Lower leg skin (tissue), 4 donors: ENCODE results near the gene MPV17L. TPM values are rescaled to one million over a fixed set of nuclear protein-coding genes. Genes with fewer than 3 reads are reported as not detected.
"Not testable (repeated sequence)": the region's sequence is repeated elsewhere in the genome, so short reads cannot be mapped to it uniquely, and the experiment has no call there.

ENCODE experiments used
- DNase-seq, 2 donors: peaks; one replicate each; pipeline ENCODE4 v3.0.0-alpha.2; 2019; ENCODE audit warnings: low spot score in 2 of 2
- H3K4me3 ChIP-seq: fragments of 200-600 bp; sonication (generic); 2 replicates; pipeline ENCODE4 v1.5.1; 2017; ENCODE audit warnings: mild to moderate bottlenecking, low read depth; ENCODE audit not compliant: poor library complexity, severe bottlenecking
- CTCF ChIP-seq, 3 donors: fragments of 450-650 bp; IDR thresholded peaks; one replicate each; pipeline ENCODE4 v1.5.1; 2016; ENCODE audit warnings: antibody characterized with exemption in 3 of 3, mild to moderate bottlenecking in 3 of 3, moderate library complexity in 2 of 3
- POLR2A ChIP-seq, 2 donors: fragments of 450-650 bp; IDR thresholded peaks; one replicate each; pipeline ENCODE4 v1.6.1; 2016 to 2017; ENCODE audit warnings: antibody characterized with exemption in 2 of 2, mild to moderate bottlenecking in 1 of 2, moderate library complexity in 1 of 2
- WGBS, 2 donors: methylation state at CpG; one replicate each; pipeline ENCODE4 v1.1.5; 2018; 5-methylcytosine and 5-hydroxymethylcytosine counted together
- intact Hi-C: fragments of 100-400 bp; cut with DNase I; formaldehyde crosslinking; loops from one replicate; pipeline ENCODE4 v1.15.0; 2023; ENCODE audit warnings: low total_unique reads
- total RNA-seq, 4 donors: library from RNA; depleted of rRNA; stranded (reverse); fragments of >200 nt; gene quantifications; one replicate each; pipeline ENCODE4 v1.1.0, GENCODE V29; 2016

MPV17L gene
- total RNA-seq, 4 donors from 2014 or later: 1.9 to 15.4 (median 9.2) TPM

GRCh38 chr16:15425861-15426260, 30.3 kb downstream of the MPV17L start:
- DNase-seq: no peak
- TF ChIP-seq POLR2A (IDR thresholded peaks at IDR 0.05) (no peak), CTCF (IDR thresholded peaks at IDR 0.05) (no peak)
- WGBS, 2 donors: 86 to 88% methylated on average over 6 of the region's 6 CpGs
- H3K4me3 ChIP-seq: no peak overlapping the region
- intact Hi-C loops: no loop called here

- 70 to 81% methylated on average over 6 of the region's 6 CpGs for WGBS, 2 donors
- no peak overlapping the region for H3K4me3 ChIP-seq
- TF ChIP-seq CTCF (IDR thresholded peaks at IDR 0.05) (no peak), POLR2A (IDR thresholded peaks at IDR 0.05) (no peak)
- intact Hi-C loops: no loop called here
- DNase-seq: no peak
Observed at GRCh38 chr16:15426796-15427195, 31.2 kb downstream of the MPV17L start.

GRCh38 chr16:15427648-15428239, 32.2 kb downstream of the MPV17L start:
- peak; percentile 49 to 90 for DNase-seq
- intact Hi-C loops: no loop called here
- no peak overlapping the region for H3K4me3 ChIP-seq
- WGBS, 2 donors: 5 to 15% methylated on average over 8 of the region's 8 CpGs
- TF ChIP-seq POLR2A (IDR thresholded peaks at IDR 0.05): no peak
- peak in 1 of 3 donors; percentile 6 for TF ChIP-seq CTCF (IDR thresholded peaks at IDR 0.05)

GRCh38 chr16:15430884-15431283, 35.3 kb downstream of the MPV17L start:
- intact Hi-C loops, DNase-seq, H3K4me3 ChIP-seq: not testable (repeated sequence)
- 79% methylated on average over 11 of the region's 11 CpGs for WGBS, 2 donors

- no peak overlapping the region for H3K4me3 ChIP-seq
- TF ChIP-seq POLR2A (IDR thresholded peaks at IDR 0.05): no peak
- TF ChIP-seq CTCF (IDR thresholded peaks at IDR 0.05): no peak
- intact Hi-C loops: no loop called here
- 35 to 39% methylated on average over 12 of the region's 12 CpGs for WGBS, 2 donors
- no peak for DNase-seq
Observed at GRCh38 chr16:15434079-15434424, 38.5 kb downstream of the MPV17L start.

- H3K4me3 ChIP-seq: peak within 1 kb of the TSS; percentile 50
- intact Hi-C loops: no loop called here
- TF ChIP-seq CTCF (IDR thresholded peaks at IDR 0.05): no peak
- no peak for TF ChIP-seq POLR2A (IDR thresholded peaks at IDR 0.05)
- WGBS, 2 donors: 0% methylated on average over 46 to 63 of the region's 63 CpGs
- peak in 1 of 2 donors; percentile 92 for DNase-seq
Observed at GRCh38 chr16:15434425-15435215, 39.1 kb downstream of the MPV17L start, which contains the start of gene BMERB1. BMERB1 (plus strand) TSS chr16:15434588; CDS start chr16:15434654, 66 bp downstream.
